LNCAP (cell line): ENCODE data around the gene MAGEA6.

ENCODE experiments used
- TF ChIP-seq, protein P1 (sequence below): fragments of 450-650 bp; IDR thresholded peaks from 2 replicates; pipeline ENCODE4 v1.5.1; 2017; ENCODE audit warnings: mild to moderate bottlenecking

Gene MAGEA6

DNA sequence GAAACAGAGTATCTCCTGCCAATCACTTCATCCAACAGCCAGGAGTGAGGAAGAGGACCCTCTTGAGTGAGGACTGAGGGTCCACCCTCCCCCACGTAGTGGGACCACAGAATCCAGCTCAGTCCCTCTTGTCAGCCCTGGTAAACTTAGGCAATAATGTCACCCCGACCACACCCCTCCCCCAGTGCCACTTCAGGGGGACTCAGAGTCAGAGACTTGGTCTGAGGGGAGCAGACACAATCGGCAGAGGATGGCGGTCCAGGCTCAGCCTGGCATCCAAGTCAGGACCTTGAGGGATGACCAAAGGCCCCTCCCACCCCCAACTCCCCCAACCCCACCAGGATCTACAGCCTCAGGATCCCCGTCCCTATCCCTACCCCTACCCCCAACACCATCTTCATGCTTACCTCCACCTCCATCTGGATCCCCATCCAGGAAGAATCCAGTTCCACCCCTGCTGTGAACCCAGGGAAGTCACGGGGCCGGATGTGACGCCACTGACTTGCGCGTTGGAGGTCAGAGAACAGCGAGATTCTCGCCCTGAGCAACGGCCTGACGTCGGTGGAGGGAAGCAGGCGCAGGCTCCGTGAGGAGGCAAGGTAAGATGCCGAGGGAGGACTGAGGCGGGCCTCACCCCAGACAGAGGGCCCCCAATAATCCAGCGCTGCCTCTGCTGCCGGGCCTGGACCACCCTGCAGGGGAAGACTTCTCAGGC, 36.1 kb downstream of the MAGEA6 start, which contains the start of the genes CSAG1 and MAGEA12:
CSAG1 (minus strand) TSS at position 461 of the 715 bp plus-strand sequence. CDS start 1,261 bp downstream, outside the sequence.
MAGEA12 (plus strand) TSS at position 497 of the 715 bp plus-strand sequence. CDS start 2,405 bp downstream, outside the sequence.
- TF ChIP-seq, protein P1, sequence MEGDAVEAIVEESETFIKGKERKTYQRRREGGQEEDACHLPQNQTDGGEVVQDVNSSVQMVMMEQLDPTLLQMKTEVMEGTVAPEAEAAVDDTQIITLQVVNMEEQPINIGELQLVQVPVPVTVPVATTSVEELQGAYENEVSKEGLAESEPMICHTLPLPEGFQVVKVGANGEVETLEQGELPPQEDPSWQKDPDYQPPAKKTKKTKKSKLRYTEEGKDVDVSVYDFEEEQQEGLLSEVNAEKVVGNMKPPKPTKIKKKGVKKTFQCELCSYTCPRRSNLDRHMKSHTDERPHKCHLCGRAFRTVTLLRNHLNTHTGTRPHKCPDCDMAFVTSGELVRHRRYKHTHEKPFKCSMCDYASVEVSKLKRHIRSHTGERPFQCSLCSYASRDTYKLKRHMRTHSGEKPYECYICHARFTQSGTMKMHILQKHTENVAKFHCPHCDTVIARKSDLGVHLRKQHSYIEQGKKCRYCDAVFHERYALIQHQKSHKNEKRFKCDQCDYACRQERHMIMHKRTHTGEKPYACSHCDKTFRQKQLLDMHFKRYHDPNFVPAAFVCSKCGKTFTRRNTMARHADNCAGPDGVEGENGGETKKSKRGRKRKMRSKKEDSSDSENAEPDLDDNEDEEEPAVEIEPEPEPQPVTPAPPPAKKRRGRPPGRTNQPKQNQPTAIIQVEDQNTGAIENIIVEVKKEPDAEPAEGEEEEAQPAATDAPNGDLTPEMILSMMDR = no peak

GRCh38 chrX:152725409-152725808, 44.1 kb downstream of the MAGEA6 start:
- TF ChIP-seq, protein P1 = no peak
